GM21619 (cell line): ENCODE data around the gene STAT4.

ENCODE experiments used
- ATAC-seq: cut with Tn5 transposase; IDR thresholded peaks from one replicate; pipeline ENCODE4 v1.9.1; 2021; ENCODE audit not compliant: unreplicated experiment

The STAT4 gene

GRCh38 chr2:191145769-191146471 is 4.9 kb downstream of the STAT4 start:
- ATAC-seq = no peak

GRCh38 chr2:191144217-191144616 is 6.6 kb downstream of the STAT4 start:
- ATAC-seq = no peak

GRCh38 chr2:191143791-191144190 is 7.0 kb downstream of the STAT4 start:
- ATAC-seq = no peak

GRCh38 chr2:191128911-191129304 is 21.9 kb downstream of the STAT4 start:
- no peak for ATAC-seq

- peak; percentile 87 for ATAC-seq
Observed at GRCh38 chr2:191128172-191128910, 22.5 kb downstream of the STAT4 start.

GRCh38 chr2:191127235-191127634 is 23.6 kb downstream of the STAT4 start:
- ATAC-seq = no peak

- no peak for ATAC-seq
Observed at GRCh38 chr2:191126386-191127085, 24.3 kb downstream of the STAT4 start.

- ATAC-seq = no peak
Observed at GRCh38 chr2:191125646-191126045, 25.1 kb downstream of the STAT4 start.

- peak; percentile 56 for ATAC-seq
Observed at GRCh38 chr2:191122638-191123294, 28.0 kb downstream of the STAT4 start.

- ATAC-seq = no peak
Observed at GRCh38 chr2:191117341-191117740, 33.5 kb downstream of the STAT4 start.

GRCh38 chr2:191115804-191116203 is 35.0 kb downstream of the STAT4 start:
- peak; percentile 33 for ATAC-seq

- peak; percentile 46 for ATAC-seq
Observed at GRCh38 chr2:191115391-191115790, 35.4 kb downstream of the STAT4 start.

- ATAC-seq = peak; percentile 83
Observed at GRCh38 chr2:191114403-191114886, 36.3 kb downstream of the STAT4 start.

GRCh38 chr2:191113761-191114160 is 37.0 kb downstream of the STAT4 start:
- ATAC-seq = no peak

GRCh38 chr2:191112448-191112901 is 38.3 kb downstream of the STAT4 start:
- ATAC-seq = no peak

GRCh38 chr2:191109888-191110287 is 40.9 kb downstream of the STAT4 start:
- ATAC-seq = no peak

GRCh38 chr2:191108331-191108730 is 42.5 kb downstream of the STAT4 start:
- no peak for ATAC-seq

GRCh38 chr2:191105082-191105481 is 45.7 kb downstream of the STAT4 start:
- no peak for ATAC-seq

- no peak for ATAC-seq
Observed at GRCh38 chr2:191103774-191104173, 47.0 kb downstream of the STAT4 start.

- ATAC-seq = no peak
Observed at GRCh38 chr2:191100216-191100615, 50.6 kb downstream of the STAT4 start.

GRCh38 chr2:191087311-191087710 is 63.5 kb downstream of the STAT4 start:
- ATAC-seq = no peak
